ENCODE measurements around the gene ACTC1. TPM values are rescaled to one million over a fixed set of nuclear protein-coding genes. Genes with fewer than 3 reads are reported as not detected.

ACTC1 gene
- total and polyA plus RNA-seq, 2 donors (not counting 3 experiments of a cell fraction or from before 2014, with no cell fraction given): 1.0 TPM; not detected in 1

GRCh38 chr15:34773917-34774316 lies 21.4 kb downstream of the ACTC1 start:
- Histone ChIP-seq H3K4me1 (ENCODE audit: control insufficient read depth, extremely low read depth, insufficient read depth, low read length) (no peaks in the 10 kb centered on the region), H3K9me3 (replicated peaks; ENCODE audit: control insufficient read depth, insufficient read depth, low read length) (no peaks in the 10 kb centered on the region), H3K4me3 (replicated peaks in 1 of 3; ENCODE audit: insufficient read depth in 1 of 3, low read depth in 1 of 3, low read length in 3 of 3) (no peak overlapping the region), H3K27ac (ENCODE audit: insufficient read depth, low read depth, low read length) (no peak overlapping the region), H4K20me1 (replicated peaks; ENCODE audit: control insufficient read depth, extremely low read depth, insufficient read depth, low read length) (no peaks in the 10 kb centered on the region), H3K36me3 (ENCODE audit: control insufficient read depth in 2 of 2, extremely low read depth in 1 of 2, insufficient read depth in 2 of 2, low read length in 2 of 2) (no peaks in the 10 kb centered on the region), H3K27me3 (ENCODE audit: control insufficient read depth in 2 of 2, insufficient read depth in 2 of 2, low read length in 2 of 2) (peaks cover 16 to 30% of the 10 kb centered on the region in 2 experiments), H3K4me2 (ENCODE audit: insufficient read depth, low read length) (no peak overlapping the region), H3K9me1 (replicated peaks; ENCODE audit: control insufficient read depth, extremely low read depth, insufficient read depth, low read length) (no peaks in the 10 kb centered on the region), H3K79me2 (ENCODE audit: control insufficient read depth, insufficient read depth, low read length) (no peaks in the 10 kb centered on the region), H3K9ac (replicated peaks; ENCODE audit: extremely low read depth, insufficient read depth, low read length) (no peak overlapping the region), H2AFZ (ENCODE audit: low read depth, low read length) (no peak overlapping the region)
- no peak for FAIRE-seq
- intact Hi-C loops (cut with micrococcal nuclease): no loop called here
- dilution Hi-C loops (cut with MboI; ENCODE audit: extremely low pct_ligation_motif_present, low sequenced_read_pairs): no loop called here
- TF ChIP-seq CTCF (IDR thresholded peaks at IDR 0.05; ENCODE audit: extremely low read depth in 1 of 2, insufficient read depth in 1 of 2, low read depth in 1 of 2, low read length in 2 of 2) (no peak), FOS (IDR thresholded peaks at IDR 0.05; ENCODE audit: borderline replicate concordance, insufficient read depth, low read length) (no peak), POLR2A (IDR thresholded peaks at IDR 0.05; ENCODE audit: low read depth, low read length) (no peak), MAX (IDR thresholded peaks at IDR 0.05; ENCODE audit: insufficient read depth, insufficient read length) (no peak), POLR2AphosphoS5 (IDR thresholded peaks at IDR 0.05; ENCODE audit: insufficient read depth, low read depth, low read length) (no peak), GATA2 (IDR thresholded peaks at IDR 0.05; ENCODE audit: insufficient read depth, insufficient read length, low read depth, low read length) (no peak), JUN (IDR thresholded peaks at IDR 0.05; ENCODE audit: borderline replicate concordance, insufficient read depth, insufficient read length, low read depth) (no peak), EZH2 (IDR thresholded peaks at IDR 0.05; ENCODE audit: borderline replicate concordance, low read depth, low read length, severe bottlenecking) (no peak), MYC (IDR thresholded peaks at IDR 0.05; ENCODE audit: low read depth, low read length) (no peak)
- POLR2A ChIA-PET: no interaction called here
- BruUV-seq (replicated peaks): no TSS peak
- DNase-seq (ENCODE audit: low read depth, low spot score): no peak
- CTCF ChIA-PET: interaction anchor here (1.1 kb wide), 1 partner anchor 146 kb away, joined by 3 read pairs; no protein-coding TSS in a partner anchor
